LNCAP (cell line): ENCODE measurements around the gene UBE2U.

Experiments
- CTCF ChIP-seq: fragments of 450-650 bp; IDR thresholded peaks from 2 replicates; pipeline ENCODE4 v1.5.1; 2017; ENCODE audit warnings: mild to moderate bottlenecking

UBE2U gene

GRCh38 chr1:64200064-64200463, 3.4 kb upstream of the UBE2U start:
- no peak for TF ChIP-seq CTCF

GRCh38 chr1:64209221-64209620, 5.8 kb downstream of the UBE2U start:
- TF ChIP-seq CTCF = no peak

- TF ChIP-seq CTCF = no peak
Measured at GRCh38 chr1:64212031-64212430, 8.6 kb downstream of the UBE2U start.

GRCh38 chr1:64215576-64215975, 12.2 kb downstream of the UBE2U start:
- no peak for TF ChIP-seq CTCF

- TF ChIP-seq CTCF = no peak
Measured at GRCh38 chr1:64220241-64220640, 16.8 kb downstream of the UBE2U start.

GRCh38 chr1:64223329-64224151, 20.1 kb downstream of the UBE2U start:
- no peak for TF ChIP-seq CTCF

- no peak for TF ChIP-seq CTCF
Measured at GRCh38 chr1:64228167-64228957, 24.9 kb downstream of the UBE2U start.
